COLO668 (cell line): ENCODE measurements around the gene RELN.

Experiments used
- DNase-seq: peaks from one replicate; lab custom pipeline; 2025; ENCODE audit not compliant: unreplicated experiment; lab: John Stamatoyannopoulos, UW

The RELN gene

GRCh38 chr7:103648135-103648534 is 341.3 kb downstream of the RELN start:
- DNase-seq: no peak

GRCh38 chr7:103644319-103644718 is 345.1 kb downstream of the RELN start:
- no peak for DNase-seq

- no peak for DNase-seq
Measured at GRCh38 chr7:103640031-103640779, 349.3 kb downstream of the RELN start.

- DNase-seq: no peak
Measured at GRCh38 chr7:103637726-103638125, 351.7 kb downstream of the RELN start.

- DNase-seq: no peak
Measured at GRCh38 chr7:103637094-103637493, 352.4 kb downstream of the RELN start.

- no peak for DNase-seq
Measured at GRCh38 chr7:103636153-103636552, 353.3 kb downstream of the RELN start.

- no peak for DNase-seq
Measured at GRCh38 chr7:103632972-103633371, 356.5 kb downstream of the RELN start.

GRCh38 chr7:103632005-103632639 is 357.3 kb downstream of the RELN start:
- no peak for DNase-seq

- no peak for DNase-seq
Measured at GRCh38 chr7:103630318-103630717, 359.1 kb downstream of the RELN start.

GRCh38 chr7:103628742-103629141 is 360.7 kb downstream of the RELN start:
- DNase-seq: no peak

- DNase-seq: no peak
Measured at GRCh38 chr7:103626776-103627175, 362.7 kb downstream of the RELN start.

GRCh38 chr7:103622274-103622673 is 367.2 kb downstream of the RELN start:
- DNase-seq: no peak

GRCh38 chr7:103613655-103614642 is 375.5 kb downstream of the RELN start:
- no peak for DNase-seq

- no peak for DNase-seq
Measured at GRCh38 chr7:103609778-103610177, 379.7 kb downstream of the RELN start.

- no peak for DNase-seq
Measured at GRCh38 chr7:103605640-103606039, 383.8 kb downstream of the RELN start.

- DNase-seq: no peak
Measured at GRCh38 chr7:103598326-103598905, 391.0 kb downstream of the RELN start.

GRCh38 chr7:103597606-103598005 is 391.9 kb downstream of the RELN start:
- DNase-seq: no peak

GRCh38 chr7:103594186-103594585 is 395.3 kb downstream of the RELN start:
- no peak for DNase-seq

GRCh38 chr7:103593691-103594090 is 395.8 kb downstream of the RELN start:
- no peak for DNase-seq

GRCh38 chr7:103592844-103593243 is 396.6 kb downstream of the RELN start:
- DNase-seq: no peak

GRCh38 chr7:103592187-103592586 is 397.3 kb downstream of the RELN start:
- DNase-seq: no peak
